DOHH2 (cell line): Measurements from ENCODE around the gene SLC12A7.

Experiments used
- H3F3A ChIP-seq: fragments of 200-600 bp; sonication (generic), shearing (Covaris generic); 2 replicates; pipeline ENCODE4 v1.6.0; 2016; ENCODE audit warnings: antibody characterized with exemption, mild to moderate bottlenecking; ENCODE audit not compliant: control insufficient read depth, insufficient read depth
- H3K27ac ChIP-seq: fragments of 200-600 bp; sonication (generic); 2 replicates; pipeline ENCODE4 v1.5.1; 2014; ENCODE audit warnings: low read depth, mild to moderate bottlenecking, low read length, moderate library complexity
- H3K27me3 ChIP-seq: fragments of 200-600 bp; sonication (generic); 2 replicates; pipeline ENCODE4 v1.6.1; 2014; ENCODE audit warnings: mild to moderate bottlenecking, low read length, mixed read lengths; ENCODE audit not compliant: control insufficient read depth
- H3K36me3 ChIP-seq: fragments of 200-600 bp; sonication (generic); 2 replicates; pipeline ENCODE4 v1.6.1; 2014; ENCODE audit warnings: mild to moderate bottlenecking, low read length, moderate library complexity, mixed read lengths; ENCODE audit not compliant: control insufficient read depth
- H3K4me1 ChIP-seq: fragments of 200-600 bp; sonication (generic); 2 replicates; pipeline ENCODE4 v1.6.1; 2014; ENCODE audit warnings: mild to moderate bottlenecking, low read length, mixed read lengths; ENCODE audit not compliant: control insufficient read depth
- H3K4me2 ChIP-seq: fragments of 200-600 bp; sonication (generic); 2 replicates; pipeline ENCODE4 v1.6.0; 2014; ENCODE audit warnings: mild to moderate bottlenecking, low read length, moderate library complexity
- H3K4me3 ChIP-seq: fragments of 200-600 bp; sonication (generic); 2 replicates; pipeline ENCODE4 v1.5.1; 2014; ENCODE audit warnings: mild to moderate bottlenecking, low read length, mixed read lengths
- H3K79me2 ChIP-seq: fragments of 200-600 bp; sonication (generic); 2 replicates; pipeline ENCODE4 v1.6.1; 2014; ENCODE audit warnings: mild to moderate bottlenecking, low read length, mixed read lengths; ENCODE audit not compliant: control insufficient read depth
- H3K9me2 ChIP-seq: fragments of 200-600 bp; sonication (generic); replicated peaks from 2 replicates; pipeline ENCODE4 v1.6.1; 2014; ENCODE audit warnings: mild to moderate bottlenecking, low read length, mixed read lengths; ENCODE audit not compliant: control insufficient read depth
- H3K9me3 ChIP-seq: fragments of 200-600 bp; sonication (generic); 2 replicates; pipeline ENCODE4 v1.6.1; 2014; ENCODE audit warnings: antibody characterized with exemption, low read length, mixed read lengths; ENCODE audit not compliant: control insufficient read depth, insufficient read depth
- H4K20me1 ChIP-seq: fragments of 200-600 bp; sonication (generic); 2 replicates; pipeline ENCODE4 v1.6.0; 2014; ENCODE audit warnings: low read depth, mild to moderate bottlenecking, antibody characterized with exemption, low read length, moderate library complexity; ENCODE audit not compliant: control insufficient read depth, insufficient read depth
- CTCF ChIP-seq: fragments of 200-600 bp; sonication (generic); IDR thresholded peaks from one replicate; pipeline ENCODE4 v1.5.1; 2014; ENCODE audit warnings: antibody characterized with exemption, mild to moderate bottlenecking, low read depth, low read length; ENCODE audit not compliant: poor library complexity, severe bottlenecking
- EZH2phosphoT487 ChIP-seq: fragments of 200-600 bp; sonication (generic); IDR thresholded peaks from 2 replicates; pipeline ENCODE4 v1.6.1; 2017; ENCODE audit warnings: borderline replicate concordance, mild to moderate bottlenecking, antibody characterized with exemption, low read length, moderate library complexity, mixed read lengths

SLC12A7 gene

GRCh38 chr5:1018596-1018995, 93.3 kb downstream of the SLC12A7 start:
- H3K36me3 ChIP-seq: no peaks in the 10 kb centered on the region
- no peaks in the 10 kb centered on the region for H3K27me3 ChIP-seq
- no peak overlapping the region for H3K27ac ChIP-seq
- H3K4me1 ChIP-seq: no peaks in the 10 kb centered on the region
- no peaks in the 10 kb centered on the region for H3K79me2 ChIP-seq
- no peaks in the 10 kb centered on the region for H4K20me1 ChIP-seq
- H3K9me2 ChIP-seq: no peaks in the 10 kb centered on the region
- H3K4me3 ChIP-seq: no peak overlapping the region
- no peaks in the 10 kb centered on the region for H3F3A ChIP-seq
- H3K4me2 ChIP-seq: no peak overlapping the region
- no peak for TF ChIP-seq EZH2phosphoT487
- H3K9me3 ChIP-seq: no peaks in the 10 kb centered on the region

GRCh38 chr5:1017691-1018455, 94.0 kb downstream of the SLC12A7 start:
- Histone ChIP-seq H3K9me2 (no peaks in the 10 kb centered on the region), H3K4me3 (no peak overlapping the region), H3F3A (no peaks in the 10 kb centered on the region), H3K4me1 (no peaks in the 10 kb centered on the region), H3K27me3 (no peaks in the 10 kb centered on the region), H3K27ac (no peak overlapping the region), H4K20me1 (no peaks in the 10 kb centered on the region), H3K79me2 (no peaks in the 10 kb centered on the region), H3K36me3 (no peaks in the 10 kb centered on the region), H3K9me3 (no peaks in the 10 kb centered on the region), H3K4me2 (no peak overlapping the region)
- TF ChIP-seq CTCF: no peak
- TF ChIP-seq EZH2phosphoT487: no peak

GRCh38 chr5:1017056-1017455, 94.8 kb downstream of the SLC12A7 start:
- Histone ChIP-seq H3K36me3 (no peaks in the 10 kb centered on the region), H3K27me3 (no peaks in the 10 kb centered on the region), H3K79me2 (no peaks in the 10 kb centered on the region), H3K4me1 (no peaks in the 10 kb centered on the region), H3K9me3 (no peaks in the 10 kb centered on the region), H3K4me3 (no peak overlapping the region), H3K27ac (no peak overlapping the region), H3F3A (no peaks in the 10 kb centered on the region), H3K9me2 (no peaks in the 10 kb centered on the region), H4K20me1 (no peaks in the 10 kb centered on the region), H3K4me2 (no peak overlapping the region)
- no peak for TF ChIP-seq CTCF
- no peak for TF ChIP-seq EZH2phosphoT487

GRCh38 chr5:1016476-1016875, 95.4 kb downstream of the SLC12A7 start:
- Histone ChIP-seq H3K36me3 (no peaks in the 10 kb centered on the region), H4K20me1 (no peaks in the 10 kb centered on the region), H3F3A (no peaks in the 10 kb centered on the region), H3K4me1 (no peaks in the 10 kb centered on the region), H3K9me2 (no peaks in the 10 kb centered on the region), H3K79me2 (no peaks in the 10 kb centered on the region), H3K9me3 (no peaks in the 10 kb centered on the region), H3K27ac (no peak overlapping the region), H3K4me3 (no peak overlapping the region), H3K4me2 (no peak overlapping the region), H3K27me3 (no peaks in the 10 kb centered on the region)
- TF ChIP-seq EZH2phosphoT487 (no peak), CTCF (no peak)
